22Rv1 (cell line): Measurements from ENCODE around the gene BMAL1.

Source experiments
- H3K27ac ChIP-seq: fragments of 450-650 bp; 2 replicates; pipeline ENCODE4 v1.5.1; 2017
- CTCF ChIP-seq: fragments of 450-650 bp; IDR thresholded peaks from 2 replicates; pipeline ENCODE4 v1.5.1; 2017; ENCODE audit warnings: mild to moderate bottlenecking
- ZFX ChIP-seq: fragments of 450-650 bp; IDR thresholded peaks from 2 replicates; pipeline ENCODE4 v1.6.1; 2017; ENCODE audit warnings: antibody characterized with exemption, borderline replicate concordance

The BMAL1 gene

GRCh38 chr11:13237761-13238160 lies 39.8 kb upstream of the BMAL1 start:
- no peak overlapping the region for H3K27ac ChIP-seq
- TF ChIP-seq CTCF = no peak
- no peak for TF ChIP-seq ZFX

GRCh38 chr11:13238879-13239514 lies 38.6 kb upstream of the BMAL1 start:
- TF ChIP-seq CTCF (peak; percentile 94), ZFX (no peak)
- no peak overlapping the region for H3K27ac ChIP-seq

- TF ChIP-seq ZFX (no peak), CTCF (no peak)
- H3K27ac ChIP-seq = no peak overlapping the region
These were observed 35.0 kb upstream of the BMAL1 start for GRCh38 chr11:13242564-13242963.

GRCh38 chr11:13247606-13248296 lies 29.8 kb upstream of the BMAL1 start:
- no peak for TF ChIP-seq ZFX
- TF ChIP-seq CTCF = no peak

GRCh38 chr11:13249177-13249576 lies 28.4 kb upstream of the BMAL1 start:
- no peak overlapping the region for H3K27ac ChIP-seq
- no peak for TF ChIP-seq CTCF
- no peak for TF ChIP-seq ZFX

More at GRCh38 chr11:13247606-13248296, 29.8 kb upstream of the BMAL1 start:
- no peak overlapping the region for H3K27ac ChIP-seq

- H3K27ac ChIP-seq = no peak overlapping the region
- TF ChIP-seq ZFX (no peak), CTCF (0 out of 2 replicates have a peak, but pooled peaks have one; percentile 7)
These were observed 27.6 kb upstream of the BMAL1 start for GRCh38 chr11:13249992-13250391.

- TF ChIP-seq CTCF (no peak), ZFX (no peak)
- no peak overlapping the region for H3K27ac ChIP-seq
These were observed 25.6 kb upstream of the BMAL1 start for GRCh38 chr11:13251966-13252365.
